Measurements from ENCODE around the gene SNRNP35.

SNRNP35 gene

GRCh38 chr12:123444092-123445026, 13.6 kb upstream of the SNRNP35 start:
- Histone ChIP-seq H3K27ac (peak overlapping the region; percentile 34), H3K4me2 (ENCODE audit: low read length) (no peak overlapping the region), H3K36me3 (ENCODE audit: control insufficient read depth, insufficient read depth, low read length) (no peaks in the 10 kb centered on the region), H2AFZ (peak overlapping the region; percentile 8), H3K9me3 (ENCODE audit: control insufficient read depth, low read length) (no peaks in the 10 kb centered on the region), H3K4me1 (peaks cover 14% of the 10 kb centered on the region), H3K79me2 (no peaks in the 10 kb centered on the region), H3K27me3 (ENCODE audit: control insufficient read depth, insufficient read depth, low read length) (no peaks in the 10 kb centered on the region), H3K4me3 (ENCODE audit: low read depth, low read length) (no peak overlapping the region), H3K9ac (no peak overlapping the region)
- no peak for TF ChIP-seq CTCF (IDR thresholded peaks at IDR 0.05)

- Histone ChIP-seq H3K27me3 (ENCODE audit: control insufficient read depth, insufficient read depth, low read length) (no peaks in the 10 kb centered on the region), H3K36me3 (ENCODE audit: control insufficient read depth, insufficient read depth, low read length) (no peaks in the 10 kb centered on the region), H3K9me3 (ENCODE audit: control insufficient read depth, low read length) (no peaks in the 10 kb centered on the region), H3K79me2 (no peaks in the 10 kb centered on the region), H2AFZ (peak overlapping the region; percentile 82), H3K4me2 (ENCODE audit: low read length) (peak overlapping the region; percentile 18), H3K27ac (peak overlapping the region; percentile 64), H3K9ac (no peak overlapping the region), H3K4me1 (peaks cover 14% of the 10 kb centered on the region), H3K4me3 (ENCODE audit: low read depth, low read length) (no peak overlapping the region)
- TF ChIP-seq CTCF (IDR thresholded peaks at IDR 0.05): no peak
These were observed 12.3 kb upstream of the SNRNP35 start for GRCh38 chr12:123445388-123446332.

GRCh38 chr12:123446333-123446713, 11.6 kb upstream of the SNRNP35 start:
- Histone ChIP-seq H3K27ac (peak overlapping the region; percentile 64), H3K4me3 (ENCODE audit: low read depth, low read length) (no peak overlapping the region), H3K4me2 (ENCODE audit: low read length) (no peak overlapping the region), H3K9ac (no peak overlapping the region), H3K9me3 (ENCODE audit: control insufficient read depth, low read length) (no peaks in the 10 kb centered on the region), H3K27me3 (ENCODE audit: control insufficient read depth, insufficient read depth, low read length) (no peaks in the 10 kb centered on the region), H3K79me2 (no peaks in the 10 kb centered on the region), H2AFZ (peak overlapping the region; percentile 82), H3K36me3 (ENCODE audit: control insufficient read depth, insufficient read depth, low read length) (no peaks in the 10 kb centered on the region), H3K4me1 (peaks cover 14% of the 10 kb centered on the region)
- no peak for TF ChIP-seq CTCF (IDR thresholded peaks at IDR 0.05)

- no peak overlapping the region for H3K9ac ChIP-seq
- H3K4me2 ChIP-seq (ENCODE audit: low read length): no peak overlapping the region
- no peak for TF ChIP-seq CTCF (IDR thresholded peaks at IDR 0.05)
- peaks cover 14% of the 10 kb centered on the region for H3K4me1 ChIP-seq
- no peaks in the 10 kb centered on the region for H3K27me3 ChIP-seq (ENCODE audit: control insufficient read depth, insufficient read depth, low read length)
- H3K9me3 ChIP-seq (ENCODE audit: control insufficient read depth, low read length): no peaks in the 10 kb centered on the region
- H3K27ac ChIP-seq: no peak overlapping the region
- no peak overlapping the region for H3K4me3 ChIP-seq (ENCODE audit: low read depth, low read length)
- H3K36me3 ChIP-seq (ENCODE audit: control insufficient read depth, insufficient read depth, low read length): no peaks in the 10 kb centered on the region
- no peak overlapping the region for H2AFZ ChIP-seq
- no peaks in the 10 kb centered on the region for H3K79me2 ChIP-seq
These were observed 8.6 kb upstream of the SNRNP35 start for GRCh38 chr12:123449249-123449733.
